ENCODE results near the gene PSEN2.

PSEN2 gene

DNA sequence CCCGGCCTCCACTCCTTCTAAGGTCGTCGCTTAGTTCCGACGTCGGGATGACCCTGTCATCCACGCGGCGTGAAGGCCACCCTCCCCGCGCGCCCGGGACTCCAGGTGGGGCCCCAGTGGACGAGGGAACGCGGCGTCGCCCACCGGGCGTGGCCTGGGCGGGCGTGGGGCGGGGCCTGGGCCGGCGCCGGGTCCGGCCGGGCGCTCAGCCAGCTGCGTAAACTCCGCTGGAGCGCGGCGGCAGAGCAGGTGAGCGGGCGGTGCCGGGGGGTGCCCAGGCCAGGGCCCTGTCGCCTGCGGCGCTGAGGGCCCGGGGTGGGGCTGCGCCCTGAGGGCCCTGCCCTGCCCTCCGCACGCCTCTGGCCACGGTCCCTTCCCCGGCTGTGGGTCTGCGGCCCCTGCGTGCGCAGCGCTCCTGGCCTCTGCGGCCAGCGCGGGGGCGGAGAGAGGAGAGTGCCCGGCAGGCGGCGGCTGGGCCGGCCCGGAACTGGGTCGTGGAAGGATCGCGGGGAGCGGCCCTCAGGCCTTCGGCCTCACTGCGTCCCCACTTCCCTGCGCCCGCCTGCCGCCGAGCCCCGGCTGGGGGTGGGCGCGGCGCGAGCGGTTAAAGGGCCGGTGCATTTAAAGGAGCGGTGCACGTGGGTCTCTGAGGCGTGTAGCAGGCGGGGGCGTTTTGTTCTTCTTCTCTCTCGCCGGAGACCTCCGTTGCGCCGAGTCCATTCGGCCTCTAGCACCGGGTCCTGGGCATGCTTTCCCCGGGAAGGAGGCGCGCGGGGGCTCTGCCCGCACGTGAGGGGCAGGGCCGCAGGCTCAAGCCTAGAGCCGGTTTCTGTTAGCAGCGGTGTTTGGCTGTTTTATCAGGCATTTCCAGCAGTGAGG lies at the start of gene PSEN2:
Gene PSEN2 (plus strand): TSS at position 216 of the 879 bp plus-strand sequence. CDS start 11,292 bp downstream, outside the sequence.
- peak within 1 kb of the TSS; percentile 62 for H3K4me3 ChIP-seq (ENCODE audit: low read depth, low read length)
- peak; percentile 78 for DNase-seq (ENCODE audit: low read depth)
- TF ChIP-seq, protein P1, sequence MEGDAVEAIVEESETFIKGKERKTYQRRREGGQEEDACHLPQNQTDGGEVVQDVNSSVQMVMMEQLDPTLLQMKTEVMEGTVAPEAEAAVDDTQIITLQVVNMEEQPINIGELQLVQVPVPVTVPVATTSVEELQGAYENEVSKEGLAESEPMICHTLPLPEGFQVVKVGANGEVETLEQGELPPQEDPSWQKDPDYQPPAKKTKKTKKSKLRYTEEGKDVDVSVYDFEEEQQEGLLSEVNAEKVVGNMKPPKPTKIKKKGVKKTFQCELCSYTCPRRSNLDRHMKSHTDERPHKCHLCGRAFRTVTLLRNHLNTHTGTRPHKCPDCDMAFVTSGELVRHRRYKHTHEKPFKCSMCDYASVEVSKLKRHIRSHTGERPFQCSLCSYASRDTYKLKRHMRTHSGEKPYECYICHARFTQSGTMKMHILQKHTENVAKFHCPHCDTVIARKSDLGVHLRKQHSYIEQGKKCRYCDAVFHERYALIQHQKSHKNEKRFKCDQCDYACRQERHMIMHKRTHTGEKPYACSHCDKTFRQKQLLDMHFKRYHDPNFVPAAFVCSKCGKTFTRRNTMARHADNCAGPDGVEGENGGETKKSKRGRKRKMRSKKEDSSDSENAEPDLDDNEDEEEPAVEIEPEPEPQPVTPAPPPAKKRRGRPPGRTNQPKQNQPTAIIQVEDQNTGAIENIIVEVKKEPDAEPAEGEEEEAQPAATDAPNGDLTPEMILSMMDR (IDR thresholded peaks at IDR 0.05; ENCODE audit: insufficient read depth, low read depth, low read length, missing control alignments): peak; percentile 4

DNA sequence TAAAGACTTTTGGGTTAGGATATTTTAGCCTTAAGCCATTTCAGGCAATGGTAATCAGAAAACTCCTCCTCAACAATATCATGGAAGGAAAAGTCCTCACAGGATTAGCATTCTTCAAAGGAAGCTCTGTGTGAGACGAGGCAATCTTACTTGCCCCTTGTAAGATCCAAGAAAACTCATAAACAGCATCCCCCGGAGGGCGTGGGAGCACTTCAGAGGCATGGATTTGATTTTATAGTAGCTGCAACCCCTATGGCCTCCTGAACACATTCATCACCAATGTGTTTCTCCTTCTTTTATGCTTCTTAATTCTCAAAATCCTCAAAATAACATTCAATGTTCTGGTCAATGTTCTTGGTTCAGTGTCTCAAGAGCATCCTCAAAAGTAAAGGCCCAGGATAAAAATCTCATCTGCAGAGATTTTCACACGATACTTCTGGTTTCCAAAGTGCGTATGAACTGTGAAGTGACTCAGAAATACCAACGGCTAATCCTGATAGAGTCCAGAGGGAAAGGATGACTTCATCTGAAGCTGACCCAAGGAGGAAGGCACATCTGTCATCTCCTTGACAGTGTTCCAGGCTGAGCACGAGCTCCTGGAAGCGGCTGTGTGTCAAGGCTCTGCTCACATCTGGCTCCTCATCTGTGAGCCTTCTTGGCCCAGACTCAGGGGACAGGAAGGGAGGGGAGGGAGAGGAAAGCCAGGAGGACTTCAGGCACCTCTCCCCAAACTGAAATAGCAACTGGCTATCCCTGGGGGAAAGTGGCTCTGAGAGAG lies 49.3 kb upstream of the PSEN2 start:
- DNase-seq (ENCODE audit: low read depth): no peak
- no peak overlapping the region for H3K4me3 ChIP-seq (ENCODE audit: low read depth, low read length)
- TF ChIP-seq, protein P1 (IDR thresholded peaks at IDR 0.05; ENCODE audit: insufficient read depth, low read depth, low read length, missing control alignments): no peak

DNA sequence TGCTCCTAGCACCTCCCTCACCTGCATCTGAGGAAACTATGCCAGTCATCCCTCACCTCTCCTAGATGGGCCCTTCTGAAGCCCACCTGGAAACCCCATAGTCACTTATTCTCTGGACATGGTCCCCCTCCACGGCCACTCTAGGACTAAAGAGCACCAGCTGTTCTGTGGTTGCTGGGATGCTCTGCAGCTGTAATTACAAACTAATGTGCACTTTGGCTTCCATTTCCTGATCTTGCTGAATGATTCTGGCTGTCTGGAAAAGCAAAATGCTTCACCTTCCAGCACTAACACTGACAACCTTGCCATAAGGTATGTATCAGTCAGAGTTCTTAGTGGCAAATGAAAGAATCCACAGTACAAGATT lies 48.7 kb upstream of the PSEN2 start:
- TF ChIP-seq, protein P1 (IDR thresholded peaks at IDR 0.05; ENCODE audit: insufficient read depth, low read depth, low read length, missing control alignments): no peak
- no peak overlapping the region for H3K4me3 ChIP-seq (ENCODE audit: low read depth, low read length)
- no peak for DNase-seq (ENCODE audit: low read depth)

GRCh38 chr1:226823643-226824042 lies 46.8 kb upstream of the PSEN2 start:
- DNase-seq (ENCODE audit: low read depth): no peak
- no peak overlapping the region for H3K4me3 ChIP-seq (ENCODE audit: low read depth, low read length)
- TF ChIP-seq, protein P1 (IDR thresholded peaks at IDR 0.05; ENCODE audit: insufficient read depth, low read depth, low read length, missing control alignments): no peak

DNA sequence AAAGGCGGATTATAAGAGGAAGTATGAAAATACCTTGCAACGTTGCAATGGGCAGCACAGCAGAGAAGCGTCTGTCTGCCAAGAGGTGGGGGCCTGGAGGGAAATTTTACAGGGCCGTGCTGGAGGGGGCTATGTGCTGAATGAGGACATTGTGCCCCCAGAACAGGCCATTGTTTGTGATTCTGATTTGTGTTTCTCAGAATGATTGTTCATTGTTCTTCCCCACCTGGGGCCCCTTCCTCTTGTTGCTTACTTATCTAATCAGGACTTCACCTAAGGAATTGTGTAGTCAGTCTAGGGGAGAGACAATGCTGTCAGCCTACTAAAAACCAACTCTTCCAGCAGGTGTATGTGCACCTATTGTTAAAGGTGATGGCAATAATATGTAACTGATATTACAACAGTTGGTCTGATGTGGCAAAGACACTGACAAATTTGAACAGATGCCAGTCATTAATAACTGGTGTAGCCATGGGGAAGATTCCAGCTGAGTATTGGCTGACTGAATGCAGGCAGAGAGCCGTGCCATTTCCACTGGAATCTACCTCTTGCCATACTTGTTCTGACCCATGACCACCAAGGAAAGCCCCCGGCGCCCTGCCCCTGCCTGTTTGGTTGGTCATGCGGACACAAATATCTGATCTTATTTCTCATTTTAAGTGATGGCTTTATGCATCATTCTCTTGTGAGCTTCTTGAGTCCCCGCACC lies 45.2 kb upstream of the PSEN2 start:
- TF ChIP-seq, protein P1 (IDR thresholded peaks at IDR 0.05; ENCODE audit: insufficient read depth, low read depth, low read length, missing control alignments): no peak
- peak; percentile 58 for DNase-seq (ENCODE audit: low read depth)
- H3K4me3 ChIP-seq (ENCODE audit: low read depth, low read length): no peak overlapping the region

DNA sequence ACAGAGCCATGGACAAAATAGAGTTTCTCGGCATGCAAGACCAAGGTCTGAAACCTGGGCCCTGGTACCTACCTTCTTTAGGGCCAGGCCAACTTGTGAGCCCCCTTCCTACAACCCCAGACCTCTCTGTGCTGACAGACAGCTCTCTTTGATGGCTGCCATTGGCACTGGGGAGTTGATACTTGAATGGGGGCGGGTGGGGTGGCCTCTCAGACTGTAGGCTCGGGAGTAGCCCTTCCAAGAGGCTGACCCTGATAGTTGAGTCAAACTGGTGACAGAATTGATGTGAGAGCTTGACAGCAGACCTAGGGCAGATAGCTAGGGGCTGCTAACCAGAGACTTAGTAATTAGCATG lies 44.7 kb upstream of the PSEN2 start:
- TF ChIP-seq, protein P1 (IDR thresholded peaks at IDR 0.05; ENCODE audit: insufficient read depth, low read depth, low read length, missing control alignments): no peak
- DNase-seq (ENCODE audit: low read depth): no peak
- no peak overlapping the region for H3K4me3 ChIP-seq (ENCODE audit: low read depth, low read length)

Data from GM12865 (cell line).